Measurements from ENCODE around the gene TYRO3.

DNA sequence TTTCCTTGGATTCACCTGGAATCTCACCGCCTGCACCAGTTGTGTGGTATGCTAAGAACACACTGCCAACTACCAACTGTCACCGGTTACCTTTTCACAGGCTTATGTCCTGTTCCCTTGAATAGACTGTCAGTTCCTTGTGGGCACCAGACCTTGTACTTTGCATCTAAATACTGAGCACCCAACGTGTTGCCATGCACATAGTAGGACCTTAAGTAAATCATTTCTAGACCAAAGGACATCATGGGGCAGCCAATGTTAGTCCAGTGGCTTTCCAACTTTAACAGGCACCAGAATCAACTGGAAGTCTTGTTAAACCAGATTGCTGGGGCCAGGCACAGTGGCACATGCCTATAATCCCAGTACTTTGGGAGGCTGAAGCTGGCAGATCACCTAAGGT is 13.8 kb upstream of the TYRO3 start:
- TF ChIP-seq, protein P1, sequence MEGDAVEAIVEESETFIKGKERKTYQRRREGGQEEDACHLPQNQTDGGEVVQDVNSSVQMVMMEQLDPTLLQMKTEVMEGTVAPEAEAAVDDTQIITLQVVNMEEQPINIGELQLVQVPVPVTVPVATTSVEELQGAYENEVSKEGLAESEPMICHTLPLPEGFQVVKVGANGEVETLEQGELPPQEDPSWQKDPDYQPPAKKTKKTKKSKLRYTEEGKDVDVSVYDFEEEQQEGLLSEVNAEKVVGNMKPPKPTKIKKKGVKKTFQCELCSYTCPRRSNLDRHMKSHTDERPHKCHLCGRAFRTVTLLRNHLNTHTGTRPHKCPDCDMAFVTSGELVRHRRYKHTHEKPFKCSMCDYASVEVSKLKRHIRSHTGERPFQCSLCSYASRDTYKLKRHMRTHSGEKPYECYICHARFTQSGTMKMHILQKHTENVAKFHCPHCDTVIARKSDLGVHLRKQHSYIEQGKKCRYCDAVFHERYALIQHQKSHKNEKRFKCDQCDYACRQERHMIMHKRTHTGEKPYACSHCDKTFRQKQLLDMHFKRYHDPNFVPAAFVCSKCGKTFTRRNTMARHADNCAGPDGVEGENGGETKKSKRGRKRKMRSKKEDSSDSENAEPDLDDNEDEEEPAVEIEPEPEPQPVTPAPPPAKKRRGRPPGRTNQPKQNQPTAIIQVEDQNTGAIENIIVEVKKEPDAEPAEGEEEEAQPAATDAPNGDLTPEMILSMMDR (IDR thresholded peaks at IDR 0.05) = no peak
- no peak for TF ChIP-seq POLR2A (IDR thresholded peaks at IDR 0.05)
